ENCODE data around the gene CMTM7. TPM values are rescaled to one million over a fixed set of nuclear protein-coding genes. Genes with fewer than 3 reads are reported as not detected.

CMTM7 gene, protein sequence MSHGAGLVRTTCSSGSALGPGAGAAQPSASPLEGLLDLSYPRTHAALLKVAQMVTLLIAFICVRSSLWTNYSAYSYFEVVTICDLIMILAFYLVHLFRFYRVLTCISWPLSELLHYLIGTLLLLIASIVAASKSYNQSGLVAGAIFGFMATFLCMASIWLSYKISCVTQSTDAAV
- 8.2 and 8.4 TPM in 2 replicates for total RNA-seq

DNA sequence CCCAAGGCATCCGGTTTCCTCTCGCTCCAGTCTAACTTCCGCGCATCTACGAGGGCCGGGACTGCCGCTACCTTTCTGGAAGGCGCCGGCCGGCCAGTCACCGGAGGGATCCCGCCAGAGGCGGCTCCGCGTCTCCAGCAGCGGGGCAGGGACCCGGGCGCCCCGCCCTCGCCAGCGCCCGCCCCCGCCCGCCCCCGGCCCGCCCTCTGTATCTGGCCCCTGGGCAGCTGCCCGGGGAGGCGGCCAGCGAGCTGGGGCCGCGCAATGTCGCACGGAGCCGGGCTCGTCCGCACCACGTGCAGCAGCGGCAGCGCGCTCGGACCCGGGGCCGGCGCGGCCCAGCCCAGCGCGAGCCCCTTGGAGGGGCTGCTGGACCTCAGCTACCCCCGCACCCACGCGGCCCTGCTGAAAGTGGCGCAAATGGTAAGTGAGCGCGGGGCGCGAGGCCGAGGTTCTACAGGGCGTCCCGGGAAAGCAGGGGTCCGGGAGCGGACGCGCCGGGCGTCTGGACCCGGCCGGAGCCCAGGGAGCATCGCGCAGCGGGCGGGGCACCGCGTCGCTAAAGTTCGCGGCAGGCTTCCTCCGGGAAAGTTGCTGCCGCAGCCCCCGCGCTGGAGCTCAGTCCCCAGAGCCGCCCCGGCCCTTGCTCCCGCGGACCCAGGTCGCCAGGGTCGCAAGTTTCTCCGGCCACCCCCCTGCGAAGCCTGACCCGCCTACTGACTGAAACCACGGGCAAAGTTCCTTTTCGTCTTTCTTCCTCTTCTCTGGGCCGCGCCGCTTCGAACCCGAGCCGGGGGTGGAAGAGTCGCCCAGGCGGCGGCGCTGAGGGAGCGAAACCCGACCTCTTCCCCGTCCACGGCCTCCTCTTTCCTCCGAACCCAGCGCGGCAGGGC, at the start of gene CMTM7:
Gene CMTM7, plus strand, starts transcription at position 211 of the 893 bp plus-strand sequence. Its CDS starts 54 bp downstream, at position 265.
- H3K4me3 ChIP-seq (ENCODE audit: low read depth, low read length), result peak within 1 kb of the TSS; percentile 77
- peak; percentile 66 for DNase-seq (ENCODE audit: low read depth)
- TF ChIP-seq, protein P1, sequence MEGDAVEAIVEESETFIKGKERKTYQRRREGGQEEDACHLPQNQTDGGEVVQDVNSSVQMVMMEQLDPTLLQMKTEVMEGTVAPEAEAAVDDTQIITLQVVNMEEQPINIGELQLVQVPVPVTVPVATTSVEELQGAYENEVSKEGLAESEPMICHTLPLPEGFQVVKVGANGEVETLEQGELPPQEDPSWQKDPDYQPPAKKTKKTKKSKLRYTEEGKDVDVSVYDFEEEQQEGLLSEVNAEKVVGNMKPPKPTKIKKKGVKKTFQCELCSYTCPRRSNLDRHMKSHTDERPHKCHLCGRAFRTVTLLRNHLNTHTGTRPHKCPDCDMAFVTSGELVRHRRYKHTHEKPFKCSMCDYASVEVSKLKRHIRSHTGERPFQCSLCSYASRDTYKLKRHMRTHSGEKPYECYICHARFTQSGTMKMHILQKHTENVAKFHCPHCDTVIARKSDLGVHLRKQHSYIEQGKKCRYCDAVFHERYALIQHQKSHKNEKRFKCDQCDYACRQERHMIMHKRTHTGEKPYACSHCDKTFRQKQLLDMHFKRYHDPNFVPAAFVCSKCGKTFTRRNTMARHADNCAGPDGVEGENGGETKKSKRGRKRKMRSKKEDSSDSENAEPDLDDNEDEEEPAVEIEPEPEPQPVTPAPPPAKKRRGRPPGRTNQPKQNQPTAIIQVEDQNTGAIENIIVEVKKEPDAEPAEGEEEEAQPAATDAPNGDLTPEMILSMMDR (IDR thresholded peaks at IDR 0.05; ENCODE audit: insufficient read depth, low read depth, low read length), result peak; percentile 3

DNA sequence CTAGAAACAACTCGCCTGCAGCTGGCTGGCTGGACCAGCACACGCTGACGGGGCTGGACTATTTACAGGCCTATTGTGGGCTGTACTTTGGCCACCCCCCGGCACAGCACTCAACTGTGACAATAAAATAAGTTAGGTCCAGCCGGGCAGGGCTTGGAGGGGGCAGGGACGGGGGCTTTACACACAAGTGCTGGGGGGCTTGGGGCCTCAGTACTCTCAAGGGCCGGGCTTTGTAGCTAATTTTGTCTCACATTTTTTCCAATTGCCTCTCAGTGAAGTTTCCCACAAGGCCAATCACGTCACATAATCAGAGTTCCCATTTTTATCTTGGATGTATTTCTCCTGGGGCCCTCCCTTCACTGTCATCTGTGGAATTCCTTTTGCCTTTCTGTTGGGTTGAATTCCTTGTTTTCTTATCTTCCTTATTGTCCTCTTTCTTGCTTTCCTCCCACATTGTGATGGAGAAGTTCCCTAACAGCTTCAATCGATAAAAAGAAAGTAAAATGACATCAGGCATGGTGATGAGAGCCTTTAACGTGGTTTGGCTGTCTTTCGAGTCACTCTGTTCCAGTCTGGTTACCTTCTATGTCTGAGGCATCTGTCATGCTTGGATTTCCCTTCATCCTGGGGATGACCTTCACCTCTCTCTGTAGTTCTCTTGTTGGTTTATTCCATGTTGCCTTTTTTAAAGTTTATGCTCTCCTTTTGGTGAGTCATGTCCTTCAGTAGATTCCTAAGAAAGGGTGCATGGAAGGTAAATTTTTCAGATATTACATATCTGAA, 44.1 kb upstream of the CMTM7 start:
- TF ChIP-seq, protein P1 (IDR thresholded peaks at IDR 0.05; ENCODE audit: insufficient read depth, low read depth, low read length), result no peak
- no peak for DNase-seq (ENCODE audit: low read depth)
- no peak overlapping the region for H3K4me3 ChIP-seq (ENCODE audit: low read depth, low read length)

DNA sequence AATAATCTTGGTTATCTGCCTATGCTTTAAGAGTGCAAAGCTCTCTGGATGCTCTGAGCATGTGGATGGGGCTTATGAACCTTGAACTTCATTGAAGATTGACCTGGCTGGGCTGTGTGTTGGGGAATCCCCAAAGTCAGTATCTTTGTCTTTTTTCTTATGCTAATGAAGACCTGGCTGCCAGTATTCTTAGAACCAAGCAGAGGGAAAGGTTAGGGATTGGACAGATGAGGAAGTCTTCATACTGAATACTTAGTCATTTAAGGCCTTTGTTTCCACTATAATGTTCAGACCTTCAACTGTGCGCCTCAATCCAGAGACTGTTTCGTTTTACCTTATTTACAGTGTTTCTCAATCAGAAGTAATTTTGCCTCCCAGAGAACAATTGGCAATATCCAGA, 42.5 kb upstream of the CMTM7 start:
- TF ChIP-seq, protein P1 (IDR thresholded peaks at IDR 0.05; ENCODE audit: insufficient read depth, low read depth, low read length), result no peak
- no peak for DNase-seq (ENCODE audit: low read depth)
- H3K4me3 ChIP-seq (ENCODE audit: low read depth, low read length), result no peak overlapping the region

DNA sequence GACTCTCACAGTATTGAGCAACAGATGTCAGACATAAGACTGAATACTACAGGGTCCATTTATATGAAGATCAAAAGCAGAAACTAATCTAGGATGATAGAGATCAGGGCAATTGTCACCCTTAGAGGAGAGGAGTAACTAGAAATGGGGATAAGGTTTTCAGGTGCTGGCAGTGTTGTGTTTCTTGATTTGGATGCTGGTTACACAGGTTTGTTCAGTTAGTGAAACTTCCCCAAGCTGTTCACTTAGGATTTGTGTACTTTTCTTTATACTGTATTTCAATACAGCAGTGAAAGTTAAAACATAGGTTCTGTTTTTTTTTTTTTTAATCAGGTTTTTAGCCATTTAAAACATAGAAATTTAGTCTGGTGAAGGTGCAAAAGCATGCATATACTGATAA, 39.1 kb upstream of the CMTM7 start:
- DNase-seq (ENCODE audit: low read depth), result no peak
- H3K4me3 ChIP-seq (ENCODE audit: low read depth, low read length), result no peak overlapping the region
- TF ChIP-seq, protein P1 (IDR thresholded peaks at IDR 0.05; ENCODE audit: insufficient read depth, low read depth, low read length), result no peak

DNA sequence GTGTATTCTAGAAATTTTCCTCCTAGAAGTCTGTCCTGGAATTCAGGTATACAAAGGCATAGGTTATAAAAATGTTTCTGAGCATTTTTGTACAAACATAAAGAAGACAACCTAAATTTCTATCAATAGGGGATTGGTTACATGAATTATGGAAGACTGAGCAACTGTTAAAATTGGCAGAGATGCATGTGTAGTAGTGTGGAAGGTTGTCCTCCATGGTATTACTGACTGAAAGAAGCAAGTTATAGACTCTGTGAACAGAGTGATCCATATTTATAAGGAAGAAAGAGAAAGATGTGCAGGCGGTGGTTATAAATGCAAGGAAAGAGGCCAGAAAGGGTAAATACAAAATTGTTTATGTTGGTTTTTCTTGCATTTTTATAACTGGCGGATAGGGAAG, 38.3 kb upstream of the CMTM7 start:
- TF ChIP-seq, protein P1 (IDR thresholded peaks at IDR 0.05; ENCODE audit: insufficient read depth, low read depth, low read length), result no peak

DNA sequence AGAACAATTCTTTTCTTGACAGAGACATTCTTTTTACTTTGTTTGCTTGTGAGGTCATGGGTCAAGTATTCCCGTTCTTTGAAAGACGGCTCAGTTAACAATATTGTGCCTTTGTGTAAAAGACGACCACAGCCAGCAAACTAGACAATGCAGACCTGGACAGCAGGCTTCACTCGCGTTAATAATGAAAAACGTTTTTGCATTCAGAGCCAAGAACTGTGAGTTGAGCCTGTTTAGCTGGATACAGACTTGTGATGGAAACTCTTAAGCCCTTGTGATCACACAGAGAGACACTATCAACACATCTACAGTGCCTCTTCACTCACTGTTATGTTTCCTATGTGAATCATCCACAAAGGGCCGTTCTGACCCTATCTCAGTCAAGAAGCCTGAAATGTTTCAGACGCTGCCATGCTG, 37.3 kb upstream of the CMTM7 start:
- no peak overlapping the region for H3K4me3 ChIP-seq (ENCODE audit: low read depth, low read length)
- TF ChIP-seq, protein P1 (IDR thresholded peaks at IDR 0.05; ENCODE audit: insufficient read depth, low read depth, low read length), result no peak
- DNase-seq (ENCODE audit: low read depth), result no peak

More for the DNA sequence above, 38.3 kb upstream of the CMTM7 start:
- DNase-seq (ENCODE audit: low read depth), result no peak
- no peak overlapping the region for H3K4me3 ChIP-seq (ENCODE audit: low read depth, low read length)

Data from fibroblast of villous mesenchyme (primary cell).